ENCODE results near the gene DNAH3. TPM values are rescaled to one million over a fixed set of nuclear protein-coding genes. Genes with fewer than 3 reads are reported as not detected.
"Not testable (repeated sequence)": the region's sequence is repeated elsewhere in the genome, so short reads cannot be mapped to it uniquely, and the experiment has no call there.

DNAH3 gene
- total and polyA plus RNA-seq, 5 donors from 2014 or later: 0.05 TPM; not detected in 4

- not testable (repeated sequence) for H3K9me3 Mint-ChIP-seq; H3K4me1 Mint-ChIP-seq; ATAC-seq (ENCODE audit: low read depth in 2 of 2); H3K4me1 ChIP-seq (ENCODE audit: control insufficient read depth, insufficient read depth, low read length, poor library complexity, severe bottlenecking); DNase-seq; H3K36me3 Mint-ChIP-seq; H3K27me3 Mint-ChIP-seq; H3K27ac ChIP-seq (ENCODE audit: insufficient read depth, low read length, poor library complexity, severe bottlenecking); H3K4me3 Mint-ChIP-seq; H3K9me3 ChIP-seq (ENCODE audit: control insufficient read depth in 2 of 2, low read length in 2 of 2); H3K4me3 ChIP-seq (ENCODE audit: low read depth, low read length); H3K27me3 ChIP-seq (ENCODE audit: control insufficient read depth, insufficient read depth, low read length); H3K36me3 ChIP-seq (ENCODE audit: control insufficient read depth, insufficient read depth, low read length)
- peak overlapping the region in 1 of 3 donors; percentile 5 for H3K27ac Mint-ChIP-seq
Observed at GRCh38 chr16:20973201-20973600, 177.4 kb downstream of the DNAH3 start.

GRCh38 chr16:20971401-20971800 lies 179.2 kb downstream of the DNAH3 start:
- ATAC-seq (ENCODE audit: low read depth in 2 of 2): no peak
- H3K27me3 Mint-ChIP-seq: no peaks in the 10 kb centered on the region
- H3K27me3 ChIP-seq (ENCODE audit: control insufficient read depth, insufficient read depth, low read length): no peaks in the 10 kb centered on the region

GRCh38 chr16:20969386-20969785 lies 181.3 kb downstream of the DNAH3 start:
- Histone ChIP-seq H3K4me3 (ENCODE audit: low read depth, low read length) (no peak overlapping the region), H3K27me3 (ENCODE audit: control insufficient read depth, insufficient read depth, low read length) (no peaks in the 10 kb centered on the region), H3K9me3 (ENCODE audit: control insufficient read depth in 2 of 2, low read length in 2 of 2) (no peaks in the 10 kb centered on the region), H3K36me3 (ENCODE audit: control insufficient read depth, insufficient read depth, low read length) (no peaks in the 10 kb centered on the region), H3K27ac (ENCODE audit: insufficient read depth, low read length, poor library complexity, severe bottlenecking) (no peak overlapping the region), H3K4me1 (ENCODE audit: control insufficient read depth, insufficient read depth, low read length, poor library complexity, severe bottlenecking) (no peaks in the 10 kb centered on the region)
- no peak overlapping the region for H3K4me3 Mint-ChIP-seq
- no peaks in the 10 kb centered on the region for H3K36me3 Mint-ChIP-seq
- no peak overlapping the region for H3K27ac Mint-ChIP-seq
- DNase-seq (no peak), ATAC-seq (ENCODE audit: low read depth in 2 of 2) (no peak)
- H3K27me3 Mint-ChIP-seq: no peaks in the 10 kb centered on the region
- H3K9me3 Mint-ChIP-seq: peaks cover 0 to 2% (median 0%) of the 10 kb centered on the region in 7 donors
- H3K4me1 Mint-ChIP-seq: no peaks in the 10 kb centered on the region

More at GRCh38 chr16:20971401-20971800, 179.2 kb downstream of the DNAH3 start:
- no peaks in the 10 kb centered on the region for H3K4me1 Mint-ChIP-seq
- H3K4me3 Mint-ChIP-seq: no peak overlapping the region
- Histone ChIP-seq H3K9me3 (ENCODE audit: control insufficient read depth in 2 of 2, low read length in 2 of 2) (no peaks in the 10 kb centered on the region), H3K4me3 (ENCODE audit: low read depth, low read length) (no peak overlapping the region), H3K27ac (ENCODE audit: insufficient read depth, low read length, poor library complexity, severe bottlenecking) (no peak overlapping the region), H3K4me1 (ENCODE audit: control insufficient read depth, insufficient read depth, low read length, poor library complexity, severe bottlenecking) (no peaks in the 10 kb centered on the region), H3K36me3 (ENCODE audit: control insufficient read depth, insufficient read depth, low read length) (no peaks in the 10 kb centered on the region)
- no peaks in the 10 kb centered on the region for H3K36me3 Mint-ChIP-seq
- DNase-seq: no peak
- H3K27ac Mint-ChIP-seq: peak overlapping the region in 1 of 3 donors; percentile 36
- H3K9me3 Mint-ChIP-seq: peaks cover 0 to 2% (median 0%) of the 10 kb centered on the region in 7 donors

GRCh38 chr16:20968765-20969164 lies 181.9 kb downstream of the DNAH3 start:
- Mint-ChIP-seq H3K4me3 (no peak overlapping the region), H3K9me3 (peaks cover 0 to 2% (median 0%) of the 10 kb centered on the region in 7 donors), H3K27ac (no peak overlapping the region), H3K4me1 (no peaks in the 10 kb centered on the region), H3K27me3 (no peaks in the 10 kb centered on the region), H3K36me3 (no peaks in the 10 kb centered on the region)
- H3K4me1 ChIP-seq (ENCODE audit: control insufficient read depth, insufficient read depth, low read length, poor library complexity, severe bottlenecking): no peaks in the 10 kb centered on the region
- no peak overlapping the region for H3K4me3 ChIP-seq (ENCODE audit: low read depth, low read length)
- H3K27me3 ChIP-seq (ENCODE audit: control insufficient read depth, insufficient read depth, low read length): no peaks in the 10 kb centered on the region
- no peaks in the 10 kb centered on the region for H3K9me3 ChIP-seq (ENCODE audit: control insufficient read depth in 2 of 2, low read length in 2 of 2)
- ATAC-seq (ENCODE audit: low read depth in 2 of 2) (no peak), DNase-seq (no peak)
- H3K27ac ChIP-seq (ENCODE audit: insufficient read depth, low read length, poor library complexity, severe bottlenecking): no peak overlapping the region
- H3K36me3 ChIP-seq (ENCODE audit: control insufficient read depth, insufficient read depth, low read length): no peaks in the 10 kb centered on the region

GRCh38 chr16:20960899-20961298 lies 189.7 kb downstream of the DNAH3 start:
- H3K27me3 Mint-ChIP-seq: peaks cover 23% of the 10 kb centered on the region
- H3K9me3 Mint-ChIP-seq: no peaks in the 10 kb centered on the region
- Histone ChIP-seq H3K36me3 (ENCODE audit: control insufficient read depth, insufficient read depth, low read length) (no peaks in the 10 kb centered on the region), H3K9me3 (ENCODE audit: control insufficient read depth in 2 of 2, low read length in 2 of 2) (no peaks in the 10 kb centered on the region), H3K4me3 (ENCODE audit: low read depth, low read length) (no peak overlapping the region), H3K27ac (ENCODE audit: insufficient read depth, low read length, poor library complexity, severe bottlenecking) (no peak overlapping the region), H3K4me1 (ENCODE audit: control insufficient read depth, insufficient read depth, low read length, poor library complexity, severe bottlenecking) (no peaks in the 10 kb centered on the region), H3K27me3 (ENCODE audit: control insufficient read depth, insufficient read depth, low read length) (no peaks in the 10 kb centered on the region)
- ATAC-seq (ENCODE audit: low read depth in 2 of 2) (no peak), DNase-seq (no peak)
- no peaks in the 10 kb centered on the region for H3K4me1 Mint-ChIP-seq
- no peaks in the 10 kb centered on the region for H3K36me3 Mint-ChIP-seq
- no peak overlapping the region for H3K27ac Mint-ChIP-seq
- no peak overlapping the region for H3K4me3 Mint-ChIP-seq

- ATAC-seq (ENCODE audit: low read depth in 2 of 2): no peak
- H3K9me3 Mint-ChIP-seq: no peaks in the 10 kb centered on the region
- Histone ChIP-seq H3K27ac (ENCODE audit: insufficient read depth, low read length, poor library complexity, severe bottlenecking) (no peak overlapping the region), H3K9me3 (ENCODE audit: control insufficient read depth in 2 of 2, low read length in 2 of 2) (no peaks in the 10 kb centered on the region), H3K36me3 (ENCODE audit: control insufficient read depth, insufficient read depth, low read length) (no peaks in the 10 kb centered on the region), H3K4me3 (ENCODE audit: low read depth, low read length) (no peak overlapping the region), H3K27me3 (ENCODE audit: control insufficient read depth, insufficient read depth, low read length) (no peaks in the 10 kb centered on the region), H3K4me1 (ENCODE audit: control insufficient read depth, insufficient read depth, low read length, poor library complexity, severe bottlenecking) (no peaks in the 10 kb centered on the region)
- H3K27ac Mint-ChIP-seq: no peak overlapping the region
- no peak for DNase-seq
- no peak overlapping the region for H3K4me3 Mint-ChIP-seq
- H3K36me3 Mint-ChIP-seq: no peaks in the 10 kb centered on the region
- H3K27me3 Mint-ChIP-seq: peaks cover 27% of the 10 kb centered on the region
- H3K4me1 Mint-ChIP-seq: no peaks in the 10 kb centered on the region
Observed at GRCh38 chr16:20957153-20957552, 193.5 kb downstream of the DNAH3 start.

- no peak for ATAC-seq (ENCODE audit: low read depth in 2 of 2)
- Histone ChIP-seq H3K27ac (ENCODE audit: insufficient read depth, low read length, poor library complexity, severe bottlenecking) (no peak overlapping the region), H3K4me3 (ENCODE audit: low read depth, low read length) (no peak overlapping the region), H3K4me1 (ENCODE audit: control insufficient read depth, insufficient read depth, low read length, poor library complexity, severe bottlenecking) (no peaks in the 10 kb centered on the region), H3K36me3 (ENCODE audit: control insufficient read depth, insufficient read depth, low read length) (no peaks in the 10 kb centered on the region), H3K9me3 (ENCODE audit: control insufficient read depth in 2 of 2, low read length in 2 of 2) (no peaks in the 10 kb centered on the region), H3K27me3 (ENCODE audit: control insufficient read depth, insufficient read depth, low read length) (no peaks in the 10 kb centered on the region)
- Mint-ChIP-seq H3K36me3 (no peaks in the 10 kb centered on the region), H3K9me3 (no peaks in the 10 kb centered on the region), H3K4me1 (no peaks in the 10 kb centered on the region), H3K4me3 (no peak overlapping the region), H3K27me3 (peaks cover 31% of the 10 kb centered on the region), H3K27ac (no peak overlapping the region)
- no peak for DNase-seq
Observed at GRCh38 chr16:20956319-20956718, 194.3 kb downstream of the DNAH3 start.

GRCh38 chr16:20954574-20954973 lies 196.1 kb downstream of the DNAH3 start:
- no peak for DNase-seq
- H3K27me3 Mint-ChIP-seq: peaks cover 27% of the 10 kb centered on the region
- H3K36me3 ChIP-seq (ENCODE audit: control insufficient read depth, insufficient read depth, low read length): no peaks in the 10 kb centered on the region
- H3K27ac ChIP-seq (ENCODE audit: insufficient read depth, low read length, poor library complexity, severe bottlenecking): no peak overlapping the region
- no peaks in the 10 kb centered on the region for H3K9me3 Mint-ChIP-seq
- H3K36me3 Mint-ChIP-seq: no peaks in the 10 kb centered on the region
- no peaks in the 10 kb centered on the region for H3K9me3 ChIP-seq (ENCODE audit: control insufficient read depth in 2 of 2, low read length in 2 of 2)
- no peak for ATAC-seq (ENCODE audit: low read depth in 2 of 2)
- no peaks in the 10 kb centered on the region for H3K4me1 Mint-ChIP-seq
- H3K27me3 ChIP-seq (ENCODE audit: control insufficient read depth, insufficient read depth, low read length): no peaks in the 10 kb centered on the region
- no peak overlapping the region for H3K4me3 ChIP-seq (ENCODE audit: low read depth, low read length)
- no peak overlapping the region for H3K4me3 Mint-ChIP-seq
- no peaks in the 10 kb centered on the region for H3K4me1 ChIP-seq (ENCODE audit: control insufficient read depth, insufficient read depth, low read length, poor library complexity, severe bottlenecking)
- no peak overlapping the region for H3K27ac Mint-ChIP-seq
